Activated CD4-positive, alpha-beta T cell treated with anti-CD3 and anti-CD28 coated beads, Interleukin-2, amount 50 U/mL, for 16 hours (primary cell): Measurements from ENCODE around the gene PIEZO2.
A peak's percentile ranks its signal among the peaks of the same experiment; 100 is the strongest.
"Not testable (repeated sequence)": the region's sequence is repeated elsewhere in the genome, so short reads cannot be mapped to it uniquely, and the experiment has no call there.

Source experiments
- DNase-seq: peaks from one replicate; pipeline ENCODE4 v3.0.0-alpha.2; 2020

Gene PIEZO2

GRCh38 chr18:10661317-10661716 is 488.1 kb downstream of the PIEZO2 start:
- no peak for DNase-seq

- no peak for DNase-seq
Observed at GRCh38 chr18:10660179-10660884, 489.0 kb downstream of the PIEZO2 start.

GRCh38 chr18:10659594-10659993 is 489.8 kb downstream of the PIEZO2 start:
- DNase-seq = no peak

- no peak for DNase-seq
Observed at GRCh38 chr18:10659000-10659399, 490.4 kb downstream of the PIEZO2 start.

GRCh38 chr18:10644003-10644402 is 505.4 kb downstream of the PIEZO2 start:
- not testable (repeated sequence) for DNase-seq

GRCh38 chr18:10642915-10643524 is 506.3 kb downstream of the PIEZO2 start:
- not testable (repeated sequence) for DNase-seq

GRCh38 chr18:10638539-10638885 is 510.9 kb downstream of the PIEZO2 start:
- DNase-seq = not testable (repeated sequence)

- not testable (repeated sequence) for DNase-seq
Observed at GRCh38 chr18:10637858-10638538, 511.4 kb downstream of the PIEZO2 start.

GRCh38 chr18:10629076-10629475 is 520.3 kb downstream of the PIEZO2 start:
- DNase-seq = peak; percentile 11

- not testable (repeated sequence) for DNase-seq
Observed at GRCh38 chr18:10626606-10627213, 522.7 kb downstream of the PIEZO2 start.

- not testable (repeated sequence) for DNase-seq
Observed at GRCh38 chr18:10623606-10624005, 525.8 kb downstream of the PIEZO2 start.

GRCh38 chr18:10622982-10623381 is 526.4 kb downstream of the PIEZO2 start:
- DNase-seq = not testable (repeated sequence)

- not testable (repeated sequence) for DNase-seq
Observed at GRCh38 chr18:10620670-10621329, 528.6 kb downstream of the PIEZO2 start.
